ENCODE results near the gene HNRNPU.

HNRNPU gene

DNA sequence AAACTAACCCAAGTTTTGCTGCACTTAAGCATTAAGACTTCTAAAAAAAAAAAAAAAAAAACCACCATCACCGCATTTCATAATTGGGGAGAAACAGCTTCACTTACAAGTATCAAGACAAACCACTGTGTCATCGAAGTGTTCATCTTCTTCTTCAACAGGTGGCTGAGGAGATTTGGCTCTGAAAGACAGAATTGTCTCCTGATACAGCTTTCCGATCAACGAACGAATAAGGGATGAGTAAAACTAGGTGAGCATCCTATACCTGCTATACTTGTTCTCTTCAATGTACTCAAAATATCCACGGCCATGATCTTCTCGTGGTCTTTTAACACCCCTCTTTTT lies 2.0 kb downstream of the HNRNPU start:
- no peak for DNase-seq

DNA sequence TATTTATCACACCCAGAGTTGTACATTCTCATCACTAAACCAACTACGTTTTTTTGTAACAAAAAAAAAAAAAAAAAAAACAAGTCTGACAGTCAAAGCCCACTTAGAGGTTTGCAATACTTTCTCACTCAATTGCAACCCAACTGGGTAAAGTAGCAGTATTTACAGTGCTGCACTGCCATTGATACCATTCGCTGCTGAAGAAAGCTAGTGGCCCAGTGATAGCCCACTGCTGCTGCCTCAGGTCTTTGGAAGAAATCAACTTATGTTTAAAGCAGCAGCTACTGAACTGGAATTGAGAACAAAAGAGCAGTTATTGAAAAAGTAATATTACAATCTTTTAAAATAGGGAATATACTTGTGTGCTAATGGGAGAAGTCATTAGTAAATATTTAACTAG lies 2.7 kb downstream of the HNRNPU start:
- DNase-seq, result no peak

DNA sequence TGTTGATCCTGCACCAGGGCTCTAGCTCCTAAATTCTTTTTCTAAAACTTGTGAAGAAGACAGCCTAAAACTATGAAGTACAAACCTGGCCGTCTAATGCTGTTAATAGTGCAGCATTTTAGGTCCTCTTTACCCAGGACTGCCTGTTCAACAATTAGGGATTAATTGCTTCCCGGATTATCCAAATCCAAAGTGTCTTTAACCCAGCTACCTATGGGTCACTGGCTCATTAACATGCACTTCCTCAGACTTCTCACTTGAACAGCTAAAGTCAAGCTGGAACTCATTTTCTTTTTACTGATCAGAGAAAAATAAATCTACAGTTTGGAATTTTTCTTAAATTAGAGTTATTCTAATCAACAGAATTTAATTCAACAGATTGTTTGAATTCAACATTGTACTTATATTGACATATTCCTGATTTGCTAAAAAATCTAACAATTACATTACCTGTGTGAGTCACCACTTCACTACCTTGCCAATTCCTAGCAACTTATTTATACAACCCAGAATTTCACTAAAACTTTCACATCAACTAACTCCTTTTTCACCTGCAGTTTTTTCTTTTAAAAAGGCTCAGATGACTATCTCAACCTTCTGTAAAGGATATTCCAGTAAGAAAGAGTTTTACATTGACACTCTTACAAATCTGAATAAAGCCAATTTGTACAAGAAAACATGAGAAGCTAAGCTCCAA lies 3.3 kb downstream of the HNRNPU start:
- DNase-seq, result no peak

DNA sequence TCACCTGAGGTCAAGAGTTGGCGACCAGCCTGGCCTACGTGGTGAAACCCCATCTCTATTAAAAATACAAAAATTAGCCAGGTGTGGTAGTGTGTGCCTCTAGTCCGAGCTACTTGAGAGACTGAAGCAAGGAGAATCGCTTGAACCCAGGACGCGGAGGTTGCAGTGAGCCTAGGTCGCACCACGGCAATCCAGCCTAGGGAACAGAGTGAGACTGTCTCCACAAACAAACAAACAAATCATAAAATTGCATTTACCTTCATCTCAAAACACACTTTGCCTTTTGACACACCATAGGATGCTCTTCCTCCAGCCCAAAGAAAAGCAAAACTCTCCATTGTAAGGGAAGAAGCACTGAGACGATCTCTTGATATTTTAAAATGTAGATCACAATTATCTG lies 4.3 kb downstream of the HNRNPU start:
- DNase-seq, result no peak

DNA sequence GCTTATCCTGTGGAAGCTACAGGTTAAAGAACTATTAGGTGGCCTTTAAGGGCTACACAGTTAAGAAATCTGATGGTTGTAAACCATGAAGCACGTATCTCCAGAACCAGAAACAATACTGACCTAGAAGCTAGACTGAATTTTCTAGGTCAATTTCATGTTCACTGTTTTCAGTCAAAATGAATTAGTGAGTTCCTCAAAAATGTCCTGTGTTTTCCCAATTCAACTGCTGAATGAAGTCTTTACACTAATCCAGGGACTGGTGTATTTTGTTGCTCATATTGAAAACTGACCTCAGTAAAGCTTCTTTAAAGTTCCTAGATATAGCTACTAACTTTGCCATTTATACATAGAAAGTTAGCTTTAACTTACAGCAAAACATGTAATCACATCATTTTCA lies 6.0 kb downstream of the HNRNPU start:
- DNase-seq, result no peak

DNA sequence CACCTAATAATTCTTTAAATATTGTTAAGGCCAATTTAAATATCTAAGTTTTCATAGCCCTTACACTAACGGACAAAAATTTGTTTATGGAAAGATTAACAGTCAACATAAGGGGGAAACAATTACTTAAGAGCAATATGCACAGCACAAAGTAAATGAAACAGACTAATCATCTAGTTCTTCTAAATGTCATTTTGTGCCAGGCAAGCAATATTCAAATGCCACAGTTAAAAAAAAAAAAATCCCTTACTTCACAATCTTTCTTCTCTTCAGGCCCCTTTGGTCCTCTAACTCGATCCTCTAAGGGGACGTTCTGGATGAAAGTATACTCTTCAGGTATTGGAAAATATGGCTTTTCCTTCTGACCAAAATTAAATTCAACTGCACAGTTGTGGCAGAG lies 6.6 kb downstream of the HNRNPU start:
- DNase-seq, result no peak

DNA sequence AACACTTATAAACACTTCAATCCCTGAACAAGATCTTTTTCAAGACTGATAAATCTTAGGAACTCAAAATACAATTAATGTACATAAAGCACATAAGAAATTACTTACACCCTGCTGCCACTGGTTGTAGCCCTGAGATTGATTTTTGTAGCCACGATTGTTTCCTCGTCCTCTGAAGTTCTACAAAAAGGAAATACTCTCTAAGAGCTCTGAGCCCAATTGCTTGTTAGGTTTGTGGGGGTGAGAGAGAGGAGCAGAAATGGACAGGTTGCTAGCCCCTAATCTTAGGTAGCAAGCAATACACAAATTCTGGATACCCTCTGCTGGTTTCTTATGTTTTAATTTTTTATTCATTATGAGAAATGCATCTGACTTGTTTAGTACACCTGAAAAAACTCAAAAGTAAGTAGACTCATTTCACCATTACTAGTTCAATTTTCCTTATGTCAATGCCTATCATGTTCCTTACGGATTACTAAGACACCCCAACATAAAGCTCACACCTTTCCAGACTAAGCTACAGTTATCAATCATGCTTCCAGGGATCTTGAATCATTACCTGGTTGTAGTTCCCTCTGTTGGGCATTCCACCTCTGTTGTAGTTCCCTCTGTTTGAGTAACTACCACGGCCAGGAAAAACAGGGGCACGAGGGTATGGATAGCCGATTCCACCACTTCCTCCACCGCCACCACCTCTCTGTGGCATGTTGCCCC lies 9.3 kb downstream of the HNRNPU start:
- DNase-seq, result no peak

DNA sequence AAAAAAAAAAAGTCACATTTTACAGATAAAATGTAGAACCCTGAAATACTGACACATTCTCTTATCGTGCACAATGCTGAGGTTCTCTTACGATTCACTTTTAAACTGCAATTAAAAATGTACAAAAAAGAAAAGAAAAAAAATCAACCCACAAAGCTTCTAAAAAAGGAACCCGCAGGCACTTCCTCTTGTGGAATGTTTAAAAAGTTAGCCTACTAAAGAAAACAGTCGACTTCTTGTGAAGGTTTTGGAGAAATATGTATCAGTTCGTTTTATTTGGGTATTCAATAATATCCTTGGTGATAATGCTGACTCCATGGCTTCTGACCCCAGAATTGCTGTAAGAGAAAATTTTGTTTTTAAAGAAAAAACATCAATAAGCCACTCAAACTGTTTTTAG lies 10.2 kb downstream of the HNRNPU start:
- DNase-seq, result no peak

DNA sequence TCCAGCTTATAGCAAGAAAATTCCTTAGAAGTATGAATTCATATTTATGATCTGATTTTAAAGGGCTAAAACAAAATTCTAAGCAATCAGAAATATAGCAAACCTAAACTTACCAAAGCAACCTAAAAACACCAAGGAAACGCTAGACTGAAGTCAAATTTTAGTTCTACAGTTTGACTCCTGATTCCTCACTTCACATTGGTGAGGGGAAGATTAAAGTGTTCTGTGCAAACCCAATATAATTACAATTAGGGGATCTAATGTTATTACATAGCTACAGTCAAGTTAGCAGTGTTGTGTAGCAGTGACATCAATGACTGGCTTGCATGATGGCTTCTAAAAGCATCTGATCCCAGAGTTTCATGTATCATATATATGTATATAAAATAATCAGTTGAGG lies 11.6 kb downstream of the HNRNPU start:
- DNase-seq, result no peak

DNA sequence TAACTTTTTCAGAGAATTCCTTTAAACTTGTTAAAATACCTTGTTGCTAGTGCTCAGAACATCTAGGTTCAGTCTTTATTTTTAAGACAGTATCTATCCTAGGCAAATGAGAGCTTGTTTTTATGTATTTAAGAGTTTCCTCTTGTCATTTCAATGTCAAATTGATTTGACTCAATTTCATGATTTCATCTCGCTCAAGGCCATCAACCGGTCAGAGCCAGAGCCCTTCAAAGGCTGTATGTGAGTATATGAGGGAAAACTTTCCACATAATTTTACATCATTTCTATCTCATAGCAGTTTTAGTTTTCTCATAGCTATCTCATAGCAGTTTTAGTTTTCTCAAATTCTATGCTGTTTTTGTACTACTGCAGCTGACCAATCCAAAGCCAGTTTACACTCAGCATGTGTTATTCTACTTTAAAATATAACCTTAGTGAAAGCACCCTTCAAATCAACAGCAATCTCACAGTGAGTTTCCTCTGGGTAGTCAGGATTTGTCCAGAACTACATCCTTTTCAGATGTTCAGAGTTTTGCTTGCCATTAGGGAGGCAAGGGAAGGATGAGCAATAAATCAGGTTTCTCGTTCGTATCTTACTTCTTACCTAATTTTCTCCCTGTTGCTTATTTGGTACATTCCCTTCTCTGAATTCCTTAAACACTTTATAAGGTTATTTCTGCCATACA lies 12.7 kb downstream of the HNRNPU start:
- no peak for DNase-seq

DNA sequence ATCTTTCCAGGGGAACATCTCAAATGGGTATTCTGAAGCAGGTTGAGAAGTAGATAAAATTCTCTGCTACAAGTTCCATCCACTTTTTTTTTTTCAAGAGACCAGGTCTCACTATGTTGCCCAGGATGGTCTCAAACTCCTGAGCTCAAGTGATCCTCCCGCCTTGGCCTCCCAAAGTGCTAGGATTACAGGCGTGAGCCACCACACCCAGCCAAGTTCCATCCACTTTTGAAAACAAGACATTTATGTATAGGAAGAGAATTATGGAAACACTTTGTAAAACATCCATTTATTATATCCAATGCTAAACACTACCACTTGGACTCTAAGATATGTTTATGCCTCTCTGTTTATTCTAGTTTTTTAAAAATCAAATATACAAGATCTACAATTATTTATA lies 13.4 kb downstream of the HNRNPU start:
- no peak for DNase-seq

DNA sequence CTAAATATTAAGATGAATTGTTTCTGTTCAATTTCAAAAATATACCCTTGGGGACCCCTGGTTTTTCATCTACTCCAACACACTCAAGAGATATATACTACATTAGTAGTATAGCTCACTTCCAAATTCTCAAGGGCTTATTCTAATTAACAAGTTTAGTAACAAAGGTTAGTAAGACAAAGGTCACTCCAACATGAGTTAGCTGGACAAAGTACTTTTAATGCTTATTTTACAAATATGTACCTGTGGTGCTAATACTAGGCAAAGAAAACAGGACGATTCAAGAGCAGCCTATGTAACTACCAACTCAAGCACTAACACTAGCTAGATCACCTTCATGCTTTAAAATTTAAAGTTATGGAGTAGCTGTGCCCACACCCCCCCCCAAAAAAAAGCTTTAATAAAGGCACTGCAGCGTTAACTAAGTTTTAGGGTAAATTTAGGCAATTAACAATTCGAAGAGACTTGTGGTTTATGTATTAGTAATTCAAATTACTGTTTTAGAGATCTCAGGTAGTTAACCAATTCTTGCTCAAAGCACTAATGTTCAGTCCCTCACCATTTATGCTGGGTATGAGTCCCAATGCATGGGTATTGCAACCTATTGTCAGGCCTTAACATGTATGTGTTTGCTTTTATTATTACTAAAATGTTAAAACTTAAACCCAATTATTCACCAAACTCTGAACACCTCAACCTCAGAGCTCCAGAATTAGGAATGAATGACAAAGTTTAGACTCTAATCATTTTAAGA lies 14.1 kb downstream of the HNRNPU start:
- DNase-seq, result no peak

DNA sequence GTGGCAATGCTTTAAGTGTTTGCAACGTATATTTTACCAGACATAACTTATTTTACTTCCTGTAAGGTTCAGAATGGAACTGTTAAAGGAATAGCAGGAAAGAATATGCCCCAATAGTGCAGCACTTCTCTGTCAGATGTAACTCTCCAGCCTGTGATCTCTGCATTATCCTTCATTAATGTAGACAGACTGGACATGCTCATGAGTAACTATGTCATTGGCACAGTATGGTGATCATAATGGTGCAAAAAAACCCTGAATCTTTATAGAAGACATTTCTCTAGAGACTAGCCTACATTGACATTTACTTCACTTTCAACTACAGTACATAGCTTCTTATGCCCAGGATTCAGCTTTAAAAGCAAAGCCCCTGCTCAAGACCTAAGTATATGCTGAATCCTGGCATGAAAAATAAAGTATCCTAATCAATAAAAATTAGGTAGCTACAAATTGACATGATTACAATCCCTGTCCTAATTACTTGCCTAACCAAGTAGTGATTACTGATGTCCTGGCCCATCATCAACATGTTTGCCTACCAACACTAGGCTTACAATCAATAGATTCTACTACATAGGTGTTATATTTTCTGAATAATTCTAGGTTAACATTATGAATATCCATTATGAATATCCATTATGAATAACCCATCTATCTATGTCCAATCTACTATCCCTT lies 15.0 kb downstream of the HNRNPU start:
- no peak for DNase-seq

DNA sequence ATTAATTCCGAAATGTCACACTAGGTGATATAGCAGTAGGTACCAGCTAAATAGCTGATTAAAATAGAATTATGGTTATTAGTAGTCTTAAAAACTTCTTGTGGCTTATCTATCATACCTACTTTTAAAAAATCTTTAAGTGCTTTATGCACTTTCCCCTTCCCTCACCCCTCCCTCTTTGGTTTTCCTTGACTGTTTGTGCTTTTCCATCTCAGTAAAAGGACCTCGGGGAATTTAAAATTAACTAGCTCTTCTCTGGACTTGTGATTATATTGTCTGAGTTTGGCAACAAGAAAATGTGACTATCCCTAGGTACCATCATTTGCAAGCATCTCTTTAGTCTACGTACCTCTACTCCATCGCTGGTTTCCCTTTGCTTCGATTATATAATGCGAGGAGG lies 17.7 kb downstream of the HNRNPU start:
- no peak for DNase-seq

DNA sequence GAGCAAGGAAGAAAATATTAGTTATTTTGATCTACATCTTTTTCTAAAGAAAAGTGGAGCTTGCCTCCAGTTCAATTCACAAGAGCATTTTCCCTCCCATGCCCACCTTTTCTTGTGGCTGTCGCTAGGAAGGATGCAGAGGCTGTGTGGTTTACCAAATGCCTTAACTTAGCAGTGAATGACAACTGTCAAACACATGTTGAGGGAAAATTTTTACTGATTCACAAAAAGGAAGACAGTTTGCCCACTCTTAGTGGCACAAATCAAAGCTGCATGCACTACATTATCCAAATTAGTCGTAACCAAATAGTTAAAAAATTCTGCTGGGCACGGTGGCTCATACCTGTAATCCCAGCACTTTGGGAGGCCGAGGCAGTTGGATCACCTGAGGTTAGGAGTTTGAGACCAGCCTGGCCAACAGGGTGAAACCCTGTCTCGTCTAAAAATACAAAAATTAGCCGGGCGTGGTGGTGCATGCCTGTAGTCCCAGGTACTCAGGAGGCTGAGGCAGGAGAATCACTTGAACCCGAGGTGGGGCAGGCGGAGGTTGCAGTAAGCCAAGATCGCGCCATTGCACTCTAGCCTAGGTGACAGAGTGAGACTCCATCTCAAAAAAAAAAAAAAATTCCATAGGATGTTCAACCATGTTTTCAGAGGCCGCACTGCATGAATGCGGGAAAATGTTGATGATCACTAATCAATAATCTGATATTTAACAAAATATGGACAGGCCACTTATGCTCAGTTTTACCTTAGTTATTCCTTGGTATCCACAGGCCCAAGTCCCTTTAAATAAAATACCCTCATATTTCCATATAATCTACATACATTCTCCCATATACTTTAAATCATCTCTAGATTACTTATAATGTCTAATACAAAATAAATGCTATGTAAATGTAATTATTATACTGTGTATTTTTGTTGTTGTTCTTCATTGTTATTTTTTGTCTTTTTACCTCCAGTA lies 19.9 kb downstream of the HNRNPU start:
- DNase-seq, result no peak

DNA sequence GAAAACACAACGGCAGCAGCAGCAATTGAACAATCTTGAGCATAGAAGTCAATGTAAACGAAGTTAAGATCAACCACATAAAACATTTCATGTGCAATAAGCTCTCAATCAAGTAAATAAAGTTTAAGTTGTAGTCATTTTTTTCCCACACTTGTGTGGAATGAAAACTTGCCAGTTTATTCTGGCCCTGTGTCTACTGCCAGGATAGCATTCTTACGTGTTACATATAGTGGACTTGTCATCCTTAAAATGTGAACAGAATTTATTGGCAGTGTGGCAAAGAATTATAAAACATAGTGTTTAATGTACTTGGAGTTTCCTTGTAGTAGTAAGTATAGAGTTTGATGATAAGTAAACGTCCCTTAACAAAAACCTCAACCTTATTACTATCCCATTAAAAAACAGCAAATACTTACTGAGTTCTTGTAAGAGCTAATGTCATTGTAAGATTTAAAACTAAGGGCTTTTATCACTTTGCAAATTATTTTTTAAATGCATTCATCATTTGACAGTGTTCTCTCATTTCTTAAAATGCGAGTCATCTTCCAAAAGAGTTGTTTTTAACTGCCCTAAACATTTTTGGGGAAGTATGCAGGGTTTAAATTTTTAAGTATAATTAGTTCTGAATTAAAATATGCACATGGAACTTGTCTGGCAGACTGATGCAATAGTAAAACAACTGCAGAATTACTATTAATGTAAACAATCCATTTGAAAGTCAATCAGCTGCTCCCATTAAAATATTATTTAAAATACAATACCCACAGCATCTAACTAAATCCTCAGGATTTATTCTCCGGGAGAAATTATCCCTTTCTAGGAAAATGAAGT lies 21.0 kb downstream of the HNRNPU start:
- no peak for DNase-seq

DNA sequence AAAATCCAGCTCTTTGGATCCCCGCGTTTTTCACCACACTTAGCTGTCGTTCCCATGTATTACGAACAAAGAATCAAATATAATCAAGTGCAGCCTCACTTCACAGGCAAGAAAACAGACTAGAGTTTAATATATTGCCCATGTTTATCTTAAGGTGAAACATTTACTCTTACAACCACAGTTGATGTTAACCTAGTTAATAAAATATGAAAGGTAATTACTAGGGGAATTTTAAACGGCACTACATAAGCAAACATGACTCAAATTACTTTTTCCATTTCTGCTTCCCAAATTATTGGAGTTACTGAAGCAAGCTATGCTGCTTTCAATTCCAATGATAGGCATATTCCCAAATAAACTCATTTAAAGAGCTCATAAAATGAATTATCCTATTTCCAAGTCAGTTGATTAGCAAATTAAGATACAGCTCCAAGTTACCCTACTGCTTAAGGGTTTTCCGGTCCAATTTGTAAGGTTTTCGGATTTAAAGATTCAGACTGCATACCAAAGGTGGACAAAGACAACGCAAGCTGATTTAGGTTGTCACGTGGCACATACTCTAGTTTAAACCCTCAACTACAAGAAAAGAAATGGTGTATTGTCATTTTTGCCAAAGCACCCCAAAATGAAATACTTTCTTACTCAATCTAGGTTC lies 22.9 kb downstream of the HNRNPU start:
- DNase-seq, result no peak

DNA sequence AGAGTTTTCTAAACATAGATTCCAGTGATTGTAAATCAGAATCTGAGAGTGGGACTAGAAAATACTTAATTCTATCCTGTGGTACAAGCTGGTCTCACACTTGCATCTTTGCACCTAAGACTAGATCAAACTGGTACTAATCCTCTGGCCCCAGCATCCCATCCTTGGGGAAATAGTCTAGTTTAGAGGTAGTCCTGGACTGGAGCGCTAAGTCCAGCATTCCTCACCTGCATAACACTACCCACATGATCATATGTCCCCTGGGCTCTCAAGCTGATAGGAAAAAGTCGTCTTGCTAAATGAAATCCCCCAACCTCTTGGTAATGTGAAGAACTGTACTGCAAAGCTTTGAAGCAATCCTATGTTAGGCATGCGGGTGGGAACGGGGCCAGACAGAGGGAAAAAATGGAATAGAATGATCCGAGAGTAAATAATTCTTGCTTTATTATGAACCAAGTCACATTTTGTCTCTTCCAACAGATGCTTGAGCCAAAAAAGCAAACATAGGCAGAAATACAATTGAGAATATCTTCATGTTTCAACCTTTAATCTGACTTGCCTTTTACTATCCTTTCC lies 24.0 kb downstream of the HNRNPU start:
- no peak for DNase-seq

DNA sequence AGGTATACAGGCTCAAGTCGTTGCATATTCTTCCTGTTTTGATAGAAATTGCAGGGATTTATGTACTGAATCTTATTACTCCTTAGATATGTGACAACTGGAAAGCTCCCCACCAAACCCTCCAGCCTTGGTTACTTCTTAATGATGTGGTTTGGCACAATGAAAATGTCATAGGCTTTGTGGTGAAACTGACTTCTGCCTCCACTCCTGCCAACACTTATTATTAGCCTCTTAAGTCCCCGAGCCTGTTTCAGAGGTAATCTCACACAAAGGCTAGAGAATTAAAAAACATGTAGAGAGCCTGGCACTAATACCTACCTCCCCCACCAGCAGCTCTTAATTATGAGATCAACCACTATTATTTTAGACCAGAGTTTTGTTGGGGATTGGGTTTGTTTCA lies 24.7 kb downstream of the HNRNPU start:
- no peak for DNase-seq

All from NCI-H510A (cell line).